Lower lobe of right lung (tissue), 2 donors: ENCODE data around the gene DDX19B. TPM values are rescaled to one million over a fixed set of nuclear protein-coding genes. Genes with fewer than 3 reads are reported as not detected.

ENCODE experiments used
- ATAC-seq, 2 donors: fragments of 200-7000 bp; cut with Tn5 transposase; one replicate each; pipeline ENCODE4 v1.9.1; 2020 to 2022; ENCODE audit warnings: mild to moderate bottlenecking in 2 of 2, moderate library complexity in 2 of 2
- DNase-seq: peaks from one replicate; pipeline ENCODE4 v3.0.0-alpha.2; 2020
- H3K27ac ChIP-seq: fragments of 200-600 bp; one replicate; pipeline ENCODE4 v1.8.0; 2022
- H3K27me3 ChIP-seq: fragments of 200-600 bp; one replicate; pipeline ENCODE4 v1.8.0; 2022; ENCODE audit warnings: low read depth
- H3K36me3 ChIP-seq: fragments of 200-600 bp; one replicate; pipeline ENCODE4 v1.8.0; 2022; ENCODE audit warnings: mild to moderate bottlenecking
- H3K4me1 ChIP-seq: fragments of 200-600 bp; one replicate; pipeline ENCODE4 v1.8.0; 2022
- H3K4me3 ChIP-seq: fragments of 200-600 bp; one replicate; pipeline ENCODE4 v1.8.0; 2022; ENCODE audit warnings: mild to moderate bottlenecking
- H3K9me3 ChIP-seq: fragments of 200-600 bp; one replicate; pipeline ENCODE4 v1.8.0; 2022
- CTCF ChIP-seq: fragments of 200-600 bp; IDR thresholded peaks from one replicate; pipeline ENCODE4 v1.8.0; 2022; ENCODE audit warnings: antibody characterized with exemption, mild to moderate bottlenecking
- intact Hi-C: fragments of 100-400 bp; cut with DNase I; formaldehyde crosslinking; loops from one replicate; pipeline ENCODE4 v1.11.0; 2022
- total RNA-seq: library from RNA; stranded (reverse); fragmentation: NEBNext Ultra II Directional; extraction: Animal tissue kit (Norgen Biotek cat#: 25700); gene quantifications from one replicate; pipeline ENCODE4 v1.2.1, GENCODE V29; 2021
- donor health status: DM: no; HTN: yes; CAD: no; lungs with severe emphysema.

DDX19B gene
- total RNA-seq, 1 donor from 2014 or later: 28.3 TPM

- no peak overlapping the region for H3K4me3 ChIP-seq
- DNase-seq (no peak), ATAC-seq (no peak)
- H3K27ac ChIP-seq: no peak overlapping the region
- no peaks in the 10 kb centered on the region for H3K9me3 ChIP-seq
- peaks cover 79% of the 10 kb centered on the region for H3K36me3 ChIP-seq
- intact Hi-C loops: no loop called here
- peak; percentile 49 for TF ChIP-seq CTCF
- H3K4me1 ChIP-seq: peaks cover 26% of the 10 kb centered on the region
- H3K27me3 ChIP-seq: no peaks in the 10 kb centered on the region
Measured at GRCh38 chr16:70253291-70254106, 45.5 kb upstream of the DDX19B start.

DNA sequence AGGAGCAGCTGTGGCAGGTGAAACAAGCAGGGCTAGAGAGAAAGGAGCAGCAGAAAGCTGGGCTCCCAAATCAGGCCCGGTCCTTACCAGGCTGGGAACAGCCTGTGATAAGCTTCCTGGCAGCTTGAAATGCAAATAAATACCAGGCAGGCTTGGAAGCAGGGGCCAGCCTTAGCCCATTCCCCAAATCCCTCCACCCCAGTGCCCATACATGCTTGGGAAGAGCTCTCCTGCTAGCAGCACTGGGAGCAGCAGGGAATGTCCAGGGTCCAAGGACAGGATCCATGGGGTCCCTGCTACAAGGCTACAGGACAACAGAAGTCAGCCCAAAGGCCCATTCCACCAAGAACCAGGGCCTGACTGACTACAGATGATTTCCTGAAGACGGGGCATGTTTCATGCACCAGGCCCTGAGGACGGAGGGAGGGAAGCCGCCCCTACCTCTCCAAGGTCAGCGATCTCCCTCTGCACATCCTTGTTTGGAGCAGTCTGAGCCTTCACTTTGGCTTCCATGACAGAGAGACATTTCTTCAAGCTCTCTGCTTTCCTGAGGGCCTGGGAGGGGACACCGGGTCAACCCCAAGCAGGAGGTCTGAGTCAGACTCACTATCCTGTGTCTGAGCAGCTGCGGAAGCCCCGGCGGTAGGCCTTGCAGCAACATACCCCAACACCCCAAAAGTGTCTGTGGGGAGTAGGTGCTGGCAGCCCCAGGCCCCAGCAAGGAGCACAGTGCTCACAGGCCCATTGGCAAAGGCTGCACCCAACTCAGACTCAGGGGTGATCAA lies 44.6 kb upstream of the DDX19B start:
- Histone ChIP-seq H3K4me1 (peaks cover 20% of the 10 kb centered on the region), H3K9me3 (no peaks in the 10 kb centered on the region), H3K27me3 (no peaks in the 10 kb centered on the region), H3K4me3 (no peak overlapping the region), H3K36me3 (peaks cover 82% of the 10 kb centered on the region), H3K27ac (no peak overlapping the region)
- intact Hi-C loops: no loop called here
- no peak for DNase-seq
- no peak for ATAC-seq
- TF ChIP-seq CTCF: no peak

DNA sequence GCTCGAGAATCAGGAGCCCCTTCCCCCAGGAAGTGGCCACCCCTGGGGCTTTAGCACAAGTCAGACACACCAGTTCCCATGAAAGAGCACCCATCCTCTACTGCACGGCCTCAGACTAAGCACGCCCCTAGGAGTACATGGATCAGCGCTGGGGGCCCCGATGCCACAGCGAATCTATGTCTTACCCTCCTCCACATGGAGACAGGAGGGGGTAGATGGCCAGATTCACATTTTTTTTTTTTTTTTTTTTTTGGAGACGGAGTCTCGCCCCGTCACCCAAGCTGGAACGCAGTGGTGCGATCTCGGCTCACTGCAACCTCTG lies 44.1 kb upstream of the DDX19B start:
- Histone ChIP-seq H3K27ac (no peak overlapping the region), H3K9me3 (no peaks in the 10 kb centered on the region), H3K4me1 (peaks cover 14% of the 10 kb centered on the region), H3K4me3 (no peak overlapping the region), H3K27me3 (no peaks in the 10 kb centered on the region), H3K36me3 (peaks cover 82% of the 10 kb centered on the region)
- intact Hi-C loops: no loop called here
- ATAC-seq (no peak), DNase-seq (no peak)
- TF ChIP-seq CTCF: no peak

DNA sequence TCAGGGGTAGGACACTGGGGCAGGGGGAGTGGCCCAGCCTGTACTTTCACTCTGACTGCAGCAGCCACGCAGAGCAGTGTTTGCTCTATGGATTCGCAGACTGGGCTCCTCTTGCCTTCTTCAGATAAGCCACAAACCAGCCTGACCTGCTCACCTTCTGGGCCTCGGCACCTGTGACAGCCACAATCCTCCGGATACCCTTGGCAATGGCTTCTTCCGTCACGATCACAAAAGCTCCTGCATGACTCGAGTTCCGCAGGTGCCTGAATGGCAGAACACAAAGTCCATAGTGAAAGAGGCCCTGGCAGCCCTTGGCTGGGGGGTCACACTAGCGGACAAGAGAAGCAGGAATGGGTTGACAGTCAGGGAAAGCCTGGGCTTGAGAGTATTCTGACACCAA lies 43.4 kb upstream of the DDX19B start:
- no peak overlapping the region for H3K4me3 ChIP-seq
- H3K9me3 ChIP-seq: no peaks in the 10 kb centered on the region
- no peaks in the 10 kb centered on the region for H3K27me3 ChIP-seq
- no peak for TF ChIP-seq CTCF
- H3K36me3 ChIP-seq: peaks cover 86% of the 10 kb centered on the region
- ATAC-seq (no peak), DNase-seq (no peak)
- intact Hi-C loops: no loop called here
- peaks cover 8% of the 10 kb centered on the region for H3K4me1 ChIP-seq
- no peak overlapping the region for H3K27ac ChIP-seq

GRCh38 chr16:70257391-70257790 lies 41.6 kb upstream of the DDX19B start:
- Histone ChIP-seq H3K9me3 (no peaks in the 10 kb centered on the region), H3K27me3 (no peaks in the 10 kb centered on the region), H3K27ac (no peak overlapping the region), H3K36me3 (peaks cover 100% of the 10 kb centered on the region), H3K4me3 (no peak overlapping the region), H3K4me1 (no peaks in the 10 kb centered on the region)
- TF ChIP-seq CTCF: no peak
- DNase-seq (no peak), ATAC-seq (no peak)
- intact Hi-C loops: no loop called here
